Lower leg skin (tissue), 4 donors: ENCODE data around the gene NFAM1. TPM values are rescaled to one million over a fixed set of nuclear protein-coding genes. Genes with fewer than 3 reads are reported as not detected.

Source experiments
- DNase-seq, 2 donors: peaks; one replicate each; pipeline ENCODE4 v3.0.0-alpha.2; 2019; ENCODE audit warnings: low spot score in 2 of 2
- H3K4me3 ChIP-seq: fragments of 200-600 bp; sonication (generic); 2 replicates; pipeline ENCODE4 v1.5.1; 2017; ENCODE audit warnings: mild to moderate bottlenecking, low read depth; ENCODE audit not compliant: poor library complexity, severe bottlenecking
- CTCF ChIP-seq, 3 donors: fragments of 450-650 bp; IDR thresholded peaks; one replicate each; pipeline ENCODE4 v1.5.1; 2016; ENCODE audit warnings: antibody characterized with exemption in 3 of 3, mild to moderate bottlenecking in 3 of 3, moderate library complexity in 2 of 3
- POLR2A ChIP-seq, 2 donors: fragments of 450-650 bp; IDR thresholded peaks; one replicate each; pipeline ENCODE4 v1.6.1; 2016 to 2017; ENCODE audit warnings: antibody characterized with exemption in 2 of 2, mild to moderate bottlenecking in 1 of 2, moderate library complexity in 1 of 2
- WGBS, 2 donors: methylation state at CpG; one replicate each; pipeline ENCODE4 v1.1.5; 2018; 5-methylcytosine and 5-hydroxymethylcytosine counted together
- intact Hi-C: fragments of 100-400 bp; cut with DNase I; formaldehyde crosslinking; loops from one replicate; pipeline ENCODE4 v1.15.0; 2023; ENCODE audit warnings: low total_unique reads
- total RNA-seq, 4 donors: library from RNA; depleted of rRNA; stranded (reverse); fragments of >200 nt; gene quantifications; one replicate each; pipeline ENCODE4 v1.1.0, GENCODE V29; 2016

The NFAM1 gene
- total RNA-seq, 4 donors from 2014 or later = 1.2 to 2.5 (median 1.3) TPM

GRCh38 chr22:42428025-42428424 is 4.2 kb downstream of the NFAM1 start:
- WGBS, 2 donors = 63 to 71% methylated on average over 14 of the region's 14 CpGs
- TF ChIP-seq POLR2A (IDR thresholded peaks at IDR 0.05) = no peak
- no peak for TF ChIP-seq CTCF (IDR thresholded peaks at IDR 0.05)

GRCh38 chr22:42427167-42427566 is 5.0 kb downstream of the NFAM1 start:
- no peak for DNase-seq
- H3K4me3 ChIP-seq = no peak overlapping the region
- intact Hi-C loops = no loop called here
- TF ChIP-seq POLR2A (IDR thresholded peaks at IDR 0.05) = no peak
- TF ChIP-seq CTCF (IDR thresholded peaks at IDR 0.05) = no peak
- 64 to 72% methylated on average over 9 of the region's 9 CpGs for WGBS, 2 donors

More at GRCh38 chr22:42428025-42428424, 4.2 kb downstream of the NFAM1 start:
- DNase-seq = no peak
- no peak overlapping the region for H3K4me3 ChIP-seq
- intact Hi-C loops = no loop called here

- no peak for TF ChIP-seq CTCF (IDR thresholded peaks at IDR 0.05)
- TF ChIP-seq POLR2A (IDR thresholded peaks at IDR 0.05) = no peak
- 60 to 68% methylated on average over 3 of the region's 3 CpGs for WGBS, 2 donors
- intact Hi-C loops = no loop called here
- DNase-seq = no peak
- no peak overlapping the region for H3K4me3 ChIP-seq
These were observed 6.2 kb downstream of the NFAM1 start for GRCh38 chr22:42425989-42426355.

- TF ChIP-seq POLR2A (IDR thresholded peaks at IDR 0.05) = no peak
- TF ChIP-seq CTCF (IDR thresholded peaks at IDR 0.05) = no peak
- no peak overlapping the region for H3K4me3 ChIP-seq
- intact Hi-C loops = no loop called here
- 41 to 62% methylated on average over 12 of the region's 12 CpGs for WGBS, 2 donors
- DNase-seq = peak in 1 of 2 donors; percentile 49
These were observed 6.7 kb downstream of the NFAM1 start for GRCh38 chr22:42425337-42425988.

- TF ChIP-seq POLR2A (IDR thresholded peaks at IDR 0.05) (no peak), CTCF (IDR thresholded peaks at IDR 0.05) (no peak)
- no peak overlapping the region for H3K4me3 ChIP-seq
- no peak for DNase-seq
- WGBS, 2 donors = 36 to 39% methylated on average over 18 of the region's 18 CpGs
- intact Hi-C loops = no loop called here
These were observed 12.8 kb downstream of the NFAM1 start for GRCh38 chr22:42419243-42419881.
